ENCODE data around the gene MTM1. TPM values are rescaled to one million over a fixed set of nuclear protein-coding genes. Genes with fewer than 3 reads are reported as not detected.

MTM1 gene
- total RNA-seq, 1 donor from 2014 or later = 16.7 TPM

Other genes with a start within 250 kb of the MTM1 start
- gene MAMLD1, start 205.3 kb upstream of the MTM1 start, total RNA-seq = 0.85 and 1.4 TPM in 2 replicates
- 15.1 and 17.4 TPM in 2 replicates for gene MTMR1, start 124.8 kb downstream of the MTM1 start, total RNA-seq